Raji (cell line): Measurements from ENCODE around the gene CCDC187.

Experiments used
- POLR2A ChIP-seq: IDR thresholded peaks from 2 replicates; pipeline ENCODE4 v1.6.1; 2011; ENCODE audit warnings: low read depth, low read length, control low read depth; ENCODE audit not compliant: insufficient read depth

Gene CCDC187

GRCh38 chr9:136201174-136201573, 102.7 kb downstream of the CCDC187 start:
- TF ChIP-seq POLR2A = no peak

GRCh38 chr9:136200424-136200823, 103.5 kb downstream of the CCDC187 start:
- no peak for TF ChIP-seq POLR2A
